Putamen (tissue), 1 donor: ENCODE measurements around the gene CD101.
"Not testable (repeated sequence)": the region's sequence is repeated elsewhere in the genome, so short reads cannot be mapped to it uniquely, and the experiment has no call there.

ENCODE experiments used
- DNase-seq: peaks from one replicate; pipeline ENCODE4 v3.0.0-alpha.2; 2016; ENCODE audit warnings: low spot score

Gene CD101, protein sequence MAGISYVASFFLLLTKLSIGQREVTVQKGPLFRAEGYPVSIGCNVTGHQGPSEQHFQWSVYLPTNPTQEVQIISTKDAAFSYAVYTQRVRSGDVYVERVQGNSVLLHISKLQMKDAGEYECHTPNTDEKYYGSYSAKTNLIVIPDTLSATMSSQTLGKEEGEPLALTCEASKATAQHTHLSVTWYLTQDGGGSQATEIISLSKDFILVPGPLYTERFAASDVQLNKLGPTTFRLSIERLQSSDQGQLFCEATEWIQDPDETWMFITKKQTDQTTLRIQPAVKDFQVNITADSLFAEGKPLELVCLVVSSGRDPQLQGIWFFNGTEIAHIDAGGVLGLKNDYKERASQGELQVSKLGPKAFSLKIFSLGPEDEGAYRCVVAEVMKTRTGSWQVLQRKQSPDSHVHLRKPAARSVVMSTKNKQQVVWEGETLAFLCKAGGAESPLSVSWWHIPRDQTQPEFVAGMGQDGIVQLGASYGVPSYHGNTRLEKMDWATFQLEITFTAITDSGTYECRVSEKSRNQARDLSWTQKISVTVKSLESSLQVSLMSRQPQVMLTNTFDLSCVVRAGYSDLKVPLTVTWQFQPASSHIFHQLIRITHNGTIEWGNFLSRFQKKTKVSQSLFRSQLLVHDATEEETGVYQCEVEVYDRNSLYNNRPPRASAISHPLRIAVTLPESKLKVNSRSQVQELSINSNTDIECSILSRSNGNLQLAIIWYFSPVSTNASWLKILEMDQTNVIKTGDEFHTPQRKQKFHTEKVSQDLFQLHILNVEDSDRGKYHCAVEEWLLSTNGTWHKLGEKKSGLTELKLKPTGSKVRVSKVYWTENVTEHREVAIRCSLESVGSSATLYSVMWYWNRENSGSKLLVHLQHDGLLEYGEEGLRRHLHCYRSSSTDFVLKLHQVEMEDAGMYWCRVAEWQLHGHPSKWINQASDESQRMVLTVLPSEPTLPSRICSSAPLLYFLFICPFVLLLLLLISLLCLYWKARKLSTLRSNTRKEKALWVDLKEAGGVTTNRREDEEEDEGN

DNA sequence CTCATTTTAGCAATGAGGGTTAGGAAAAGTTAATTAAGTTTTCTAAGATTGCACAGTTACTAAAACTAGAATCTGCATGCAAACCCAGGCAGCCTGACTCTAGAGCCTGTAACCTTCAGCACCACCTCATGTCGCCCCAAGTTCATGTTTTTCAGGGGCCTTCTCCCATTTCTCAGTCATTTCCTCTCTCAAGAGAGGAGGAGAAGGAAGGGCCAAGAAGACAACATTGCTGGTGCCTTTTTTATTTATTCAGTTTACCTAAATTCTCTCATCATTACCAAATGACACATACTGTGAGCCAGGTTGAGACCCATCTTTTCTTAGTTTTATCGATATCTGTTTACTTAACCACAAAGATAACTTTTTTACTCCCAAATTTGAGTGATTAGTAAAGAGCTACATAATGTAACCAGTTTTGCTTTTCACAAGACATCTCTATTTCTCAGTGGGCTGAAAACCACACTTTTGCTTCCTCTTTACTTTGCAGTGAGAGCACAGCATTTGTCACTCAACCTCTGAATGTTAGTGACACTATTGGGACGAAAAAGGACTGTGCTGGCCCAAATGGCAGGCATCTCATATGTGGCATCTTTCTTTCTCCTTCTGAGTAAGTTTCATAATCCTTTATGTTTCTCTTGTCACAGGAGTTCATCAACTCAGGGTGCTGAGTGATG is at the start of gene CD101:
Gene CD101 (plus strand): TSS at position 507 of the 674 bp plus-strand sequence. CDS start 58 bp downstream, at position 565.
- no peak for DNase-seq

DNA sequence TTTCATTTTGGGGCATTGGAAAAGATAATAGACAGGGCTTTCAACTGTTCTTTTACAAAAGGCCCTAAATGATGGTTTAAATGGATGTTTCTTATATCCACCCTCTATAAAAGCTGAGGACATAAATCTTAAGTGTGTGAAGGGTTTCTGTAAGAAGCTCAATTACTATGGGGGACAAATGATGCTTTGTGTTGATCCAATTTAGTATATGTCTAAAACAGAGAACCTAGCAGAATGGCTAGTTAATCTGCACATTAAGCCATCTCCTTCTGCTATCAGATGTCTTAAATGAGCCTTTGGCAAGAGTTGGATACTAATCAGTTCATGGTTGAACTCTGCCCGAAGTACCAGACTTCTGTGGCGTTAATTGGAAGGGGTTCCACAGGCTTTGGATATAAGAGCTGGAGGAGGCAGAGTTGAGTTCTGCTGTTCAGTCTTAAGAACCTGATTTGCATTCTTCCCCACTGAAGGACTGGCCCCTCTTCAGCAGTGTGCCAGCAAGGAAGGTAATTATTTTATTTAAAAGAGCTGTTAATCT is 48.8 kb upstream of the CD101 start:
- DNase-seq, result no peak

DNA sequence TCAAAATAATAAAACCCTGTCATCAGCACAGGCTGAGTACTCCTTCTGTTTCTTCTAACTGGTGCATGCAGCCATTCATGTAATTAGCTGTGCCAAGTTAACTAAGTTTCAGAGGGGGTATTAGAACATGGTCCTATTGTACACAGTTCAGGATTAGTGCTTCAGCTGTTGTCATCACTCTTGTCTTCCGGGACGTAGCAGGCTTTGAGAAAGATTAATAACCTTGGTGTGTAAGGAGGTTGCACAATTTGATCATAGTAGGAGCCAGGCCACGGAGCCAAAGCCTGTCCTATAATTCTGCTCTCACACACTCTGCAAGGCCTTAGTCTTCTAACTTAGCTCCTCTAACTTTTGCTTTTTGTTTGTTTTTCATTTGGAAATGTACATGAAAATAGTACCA is 47.1 kb upstream of the CD101 start:
- DNase-seq, result no peak

DNA sequence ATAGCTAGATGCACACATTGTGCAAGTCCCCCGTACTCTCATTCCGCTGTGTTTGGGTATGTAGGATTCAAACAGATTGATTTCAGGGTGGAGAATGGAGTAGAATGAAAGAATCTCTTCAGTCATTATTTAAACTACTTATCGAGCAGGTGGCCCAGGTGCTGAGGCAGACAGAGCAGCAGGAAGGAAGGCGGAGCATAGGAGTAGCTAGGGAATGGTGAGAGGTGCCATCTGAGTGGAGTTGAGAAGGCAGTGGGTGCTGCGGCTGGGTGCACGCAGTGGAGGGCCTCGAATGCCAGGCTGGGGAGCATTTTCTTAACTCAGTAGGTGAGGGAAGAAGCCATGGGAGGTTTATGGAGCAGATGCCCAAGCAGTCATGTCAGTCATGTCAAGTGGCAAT is 45.2 kb upstream of the CD101 start:
- DNase-seq, result no peak

DNA sequence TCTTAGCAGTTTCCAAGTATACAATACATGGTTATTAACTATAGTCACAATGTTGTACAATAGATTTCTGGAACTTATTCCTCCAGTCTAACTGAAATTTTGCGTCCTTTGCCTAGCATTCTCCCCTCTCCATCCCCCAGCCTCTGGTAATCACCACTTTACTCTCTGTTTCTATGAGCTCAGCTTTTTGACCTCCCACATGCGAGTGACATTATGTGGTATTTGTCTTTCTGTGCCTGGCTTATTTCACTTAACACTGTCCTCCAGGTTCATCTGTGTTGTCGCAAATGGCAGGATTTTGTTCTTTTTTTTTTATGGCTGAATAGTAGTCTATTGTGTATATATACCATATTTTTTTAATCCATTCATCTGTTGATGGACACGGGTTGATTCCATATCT is 43.9 kb upstream of the CD101 start:
- DNase-seq, result no peak

DNA sequence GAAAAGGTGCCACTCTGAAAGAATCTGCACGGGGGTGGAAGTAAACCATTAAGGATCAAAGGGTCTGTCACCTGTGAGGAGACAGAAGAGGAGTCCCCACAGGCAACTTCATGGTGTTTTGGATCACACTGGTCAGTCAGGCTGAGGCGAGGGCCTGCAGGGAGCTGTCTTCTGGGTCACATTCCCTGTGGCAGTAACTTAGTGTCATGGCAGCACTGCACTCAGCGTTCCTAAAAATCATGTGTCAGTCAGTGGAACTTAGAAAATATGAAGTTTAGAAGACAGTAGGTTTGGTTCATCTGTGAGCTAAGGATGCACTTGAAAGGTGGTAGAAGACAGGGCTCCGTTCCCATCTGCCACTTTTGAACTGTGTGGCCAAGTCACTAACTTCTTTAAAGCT is 43.5 kb upstream of the CD101 start:
- no peak for DNase-seq

DNA sequence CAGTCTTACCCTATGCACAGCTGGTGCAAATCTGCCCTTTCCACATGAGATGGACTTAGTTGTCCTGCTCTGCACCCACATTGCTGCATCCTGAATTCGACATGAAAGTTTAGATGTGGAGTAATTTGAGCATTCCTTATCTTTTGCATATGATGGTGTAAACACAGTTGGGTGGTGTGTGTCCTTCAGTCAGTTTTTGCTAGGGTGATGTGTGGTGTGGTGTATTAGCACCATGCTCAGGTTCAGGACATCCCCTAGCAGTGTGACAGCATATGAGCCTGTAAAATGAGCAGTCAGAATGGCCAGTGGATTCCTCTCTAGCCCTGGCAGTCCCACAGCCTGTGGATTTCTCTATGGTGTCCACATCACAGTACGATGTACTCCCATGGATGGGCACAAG is 42.6 kb upstream of the CD101 start:
- DNase-seq, result no peak

DNA sequence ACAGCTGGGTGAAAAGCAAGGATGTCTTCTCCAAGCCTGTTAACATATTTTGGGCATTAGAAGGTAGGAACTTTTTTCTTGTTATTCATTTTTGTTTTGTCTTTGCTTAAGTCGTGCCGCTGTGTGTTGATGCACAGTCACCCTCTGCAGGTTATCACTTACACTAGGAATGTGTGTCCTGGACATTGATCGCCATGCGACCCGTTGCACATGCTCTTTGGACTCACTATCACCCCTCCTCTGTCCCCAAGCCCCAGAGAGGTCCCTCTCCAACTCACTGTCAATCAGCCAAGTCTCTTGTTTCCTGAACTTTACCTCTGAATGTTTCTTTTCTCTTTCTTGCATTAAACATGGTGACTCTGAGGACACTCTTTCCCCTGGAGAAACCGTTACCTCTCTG is 40.0 kb upstream of the CD101 start:
- no peak for DNase-seq

DNA sequence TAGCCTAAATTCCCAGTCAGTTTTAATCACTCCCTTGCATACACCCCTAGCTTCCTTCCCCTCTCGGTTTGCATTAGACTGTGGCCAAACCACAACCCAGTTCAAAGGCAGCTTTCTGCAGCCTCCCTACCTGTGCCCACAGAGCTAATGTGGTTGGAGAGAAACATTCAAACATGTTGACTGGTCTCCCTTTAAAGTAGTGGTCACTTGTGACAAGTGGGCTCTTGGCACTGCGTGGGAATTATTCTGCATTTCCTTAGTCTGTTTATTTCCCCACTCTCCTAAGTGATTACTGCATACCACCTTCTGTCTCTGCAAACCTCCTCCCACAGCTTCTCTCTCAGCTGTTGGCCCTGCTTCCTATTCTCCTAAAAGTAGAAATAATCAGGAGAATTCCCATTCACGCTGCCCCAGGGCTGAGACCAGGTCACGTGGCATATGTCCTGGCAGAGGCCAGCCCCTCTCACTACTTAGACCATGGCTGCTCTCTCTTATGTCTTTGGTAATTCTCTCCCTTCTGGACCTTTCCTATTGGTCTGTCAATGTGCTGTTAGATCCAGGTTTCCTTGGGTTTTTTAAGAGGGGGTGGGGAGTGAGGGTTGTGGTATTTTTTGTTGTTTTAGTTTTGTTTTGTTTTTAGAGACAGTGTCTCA is 38.4 kb upstream of the CD101 start:
- DNase-seq, result no peak

DNA sequence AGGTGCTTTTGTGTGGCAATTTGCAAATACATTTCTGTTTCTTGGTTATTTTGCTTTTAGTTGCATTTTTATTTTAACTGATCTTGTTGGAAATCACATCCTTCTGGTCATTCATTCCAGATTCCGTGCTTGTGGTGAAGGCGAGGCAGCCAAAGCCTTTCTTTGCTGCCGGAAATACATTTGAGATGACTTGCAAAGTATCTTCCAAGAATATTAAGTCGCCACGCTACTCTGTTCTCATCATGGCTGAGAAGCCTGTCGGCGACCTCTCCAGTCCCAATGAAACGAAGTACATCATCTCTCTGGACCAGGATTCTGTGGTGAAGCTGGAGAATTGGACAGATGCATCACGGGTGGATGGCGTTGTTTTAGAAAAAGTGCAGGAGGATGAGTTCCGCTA is 34.8 kb upstream of the CD101 start:
- no peak for DNase-seq

DNA sequence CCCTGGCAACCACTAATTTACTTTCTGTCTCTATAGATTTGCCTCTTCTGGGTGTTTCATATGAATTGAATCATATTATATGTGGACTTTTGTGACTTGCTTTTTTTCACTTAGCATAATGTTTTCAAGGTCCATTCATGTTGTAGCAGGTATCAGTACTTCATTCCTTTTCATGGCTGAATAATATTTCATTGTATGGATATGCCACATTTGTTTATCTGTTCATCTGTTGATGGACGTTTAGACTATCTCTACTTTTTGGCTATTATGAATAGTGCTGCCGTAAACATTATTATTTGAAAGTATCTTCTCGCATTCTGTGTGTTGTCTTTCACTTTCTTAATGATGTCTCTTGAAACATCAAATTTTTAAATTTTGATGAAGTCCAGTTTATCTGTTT is 32.8 kb upstream of the CD101 start:
- no peak for DNase-seq

DNA sequence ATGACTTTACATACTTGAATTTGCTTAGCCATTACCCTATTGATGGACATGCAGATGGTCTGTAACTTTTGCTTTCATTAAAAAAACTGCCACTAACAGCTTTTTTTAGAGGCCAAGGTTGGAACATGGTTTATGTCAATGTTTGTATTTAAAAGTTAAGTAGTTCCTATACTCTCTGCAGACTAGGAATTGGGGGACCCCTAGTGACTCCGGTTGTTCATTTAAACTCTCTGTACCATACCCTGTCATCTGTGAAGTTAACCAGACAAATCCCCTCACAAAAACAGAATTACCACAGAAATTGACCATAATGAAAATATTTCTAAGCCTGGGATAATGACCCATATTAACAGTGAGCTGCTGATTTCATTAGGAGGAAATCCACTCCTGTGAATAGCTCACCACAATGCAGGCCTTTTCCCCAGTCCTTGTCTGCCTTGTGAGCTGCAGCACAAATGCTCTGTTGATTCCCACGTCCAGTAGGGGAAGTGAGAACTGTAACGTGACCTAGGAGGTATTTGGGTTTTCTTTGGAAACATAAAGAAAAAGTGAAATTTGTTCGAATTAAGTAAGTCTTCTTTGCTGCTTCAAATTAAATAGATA is 30.2 kb upstream of the CD101 start:
- DNase-seq, result no peak

DNA sequence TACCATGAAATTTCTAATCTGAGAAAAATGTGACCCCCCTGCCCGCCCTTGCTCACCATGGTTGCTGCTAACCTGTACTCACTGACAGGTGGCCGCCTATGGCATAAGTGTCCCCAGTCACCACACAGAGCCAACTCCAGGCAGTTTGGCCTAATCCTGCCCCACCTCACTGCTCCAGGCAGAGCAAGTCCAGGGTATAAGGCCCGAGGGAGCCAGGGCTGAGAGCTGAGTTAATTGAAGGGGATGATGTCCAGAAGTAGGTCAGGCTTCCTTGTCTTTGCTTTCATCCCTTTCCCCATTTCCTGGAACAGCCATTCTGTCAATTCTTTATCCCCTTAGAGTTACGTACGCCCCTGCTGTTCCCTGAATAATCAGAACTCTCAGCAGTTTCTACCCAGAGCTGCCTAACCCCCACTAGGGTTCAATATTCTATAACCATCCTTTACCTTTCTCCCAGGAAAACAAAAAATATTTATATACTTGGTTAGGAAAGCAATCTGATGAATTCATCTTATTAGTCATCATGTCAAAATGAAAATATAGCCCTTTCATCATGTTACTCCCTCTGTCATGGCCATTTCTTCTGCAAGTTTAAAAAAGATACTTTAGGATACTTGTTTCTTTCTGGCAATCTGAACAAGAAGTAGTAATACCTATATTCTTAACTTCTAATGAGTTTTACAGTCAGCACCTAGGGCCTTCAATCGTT is 29.4 kb upstream of the CD101 start:
- no peak for DNase-seq

DNA sequence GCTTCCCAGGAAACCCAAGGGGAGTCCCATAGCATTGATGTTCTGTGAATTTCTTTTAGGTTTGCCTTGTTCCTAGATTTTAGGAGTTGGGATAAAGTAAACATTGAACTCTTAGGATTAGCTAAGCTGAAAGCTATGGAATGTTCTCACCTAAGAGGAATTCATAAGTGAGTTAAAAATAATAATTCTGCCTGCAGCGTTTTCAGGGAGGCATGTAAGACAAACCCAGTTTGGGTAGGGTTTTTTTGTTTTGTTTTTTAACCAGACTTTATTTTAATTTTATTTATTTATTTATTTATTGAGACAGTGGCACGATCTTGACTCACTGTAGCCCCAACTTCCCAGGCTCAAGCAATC is 28.9 kb upstream of the CD101 start:
- no peak for DNase-seq

DNA sequence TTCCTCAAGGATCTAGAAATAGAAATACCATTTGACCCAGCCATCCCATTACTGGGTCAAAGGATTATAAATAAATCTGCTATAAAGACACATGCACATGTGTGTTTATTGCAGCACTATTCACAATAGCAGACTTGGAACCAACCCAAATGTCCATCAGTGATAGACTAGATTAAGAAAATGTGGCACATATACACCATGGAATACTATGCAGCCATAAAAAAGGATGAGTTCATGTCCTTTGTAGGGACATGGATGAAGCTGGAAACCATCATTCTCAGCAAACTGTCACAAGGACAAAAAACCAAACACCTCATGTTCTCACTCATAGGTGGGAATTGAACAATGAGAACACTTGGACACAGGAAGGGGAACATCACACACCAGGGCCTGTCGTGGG is 21.3 kb upstream of the CD101 start:
- DNase-seq, result not testable (repeated sequence)

DNA sequence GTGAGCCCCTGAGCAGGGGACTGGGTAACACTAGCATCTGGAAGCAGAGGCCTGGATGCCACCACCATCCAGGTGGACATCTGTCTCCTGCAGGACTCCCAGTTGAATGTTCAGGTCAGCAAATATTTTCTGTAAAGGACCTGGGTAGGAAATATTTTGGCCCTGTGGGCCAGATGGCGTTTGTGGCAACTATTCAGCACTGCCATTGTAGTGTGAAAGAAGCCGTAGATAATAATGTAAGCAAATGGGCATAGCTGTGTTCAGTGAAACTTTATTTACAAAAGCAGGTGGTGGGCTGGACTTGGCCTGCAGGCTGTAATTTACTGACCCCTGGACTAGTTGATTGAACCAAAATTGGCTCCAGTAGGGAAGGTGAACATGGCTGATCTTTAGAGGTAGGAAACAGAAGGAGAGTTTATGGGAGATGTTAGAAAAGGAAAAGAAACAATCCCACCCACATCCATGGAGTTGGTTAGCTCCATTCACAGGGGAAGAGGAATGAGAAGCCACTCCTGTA is 20.0 kb upstream of the CD101 start:
- DNase-seq, result no peak

DNA sequence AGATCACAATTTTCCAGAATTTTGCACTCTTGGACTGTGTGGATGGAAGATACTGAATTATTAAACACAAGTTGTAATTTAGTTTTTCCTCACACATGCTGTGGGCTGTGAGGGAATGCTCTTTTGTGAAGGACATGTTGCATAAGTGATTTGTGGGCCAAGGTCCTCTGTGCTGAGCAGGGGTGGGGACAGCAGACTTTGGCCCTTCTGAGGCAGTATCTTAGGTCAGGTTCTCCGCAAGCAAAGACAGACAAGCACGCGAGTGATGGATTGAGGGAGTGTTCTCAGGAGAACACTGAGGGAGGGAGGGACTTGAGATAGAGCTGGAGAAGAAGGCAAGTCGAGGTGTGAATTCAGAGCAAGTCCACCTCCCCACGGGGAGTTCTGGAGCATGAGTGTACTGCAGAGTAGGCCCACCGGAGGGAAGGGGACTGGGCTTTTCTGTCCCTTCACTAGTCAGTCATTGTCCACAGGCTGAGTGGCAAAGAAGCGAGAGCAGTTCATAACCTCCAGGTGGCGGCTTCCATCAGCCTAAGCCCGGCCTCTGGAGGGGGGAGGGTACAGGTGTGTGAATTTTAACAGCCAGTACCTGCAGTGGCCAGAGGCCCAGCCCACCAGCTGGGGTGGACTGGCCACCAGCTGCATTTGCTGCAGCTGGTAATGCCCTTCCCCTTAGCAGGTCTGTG is 19.1 kb upstream of the CD101 start:
- DNase-seq, result no peak

DNA sequence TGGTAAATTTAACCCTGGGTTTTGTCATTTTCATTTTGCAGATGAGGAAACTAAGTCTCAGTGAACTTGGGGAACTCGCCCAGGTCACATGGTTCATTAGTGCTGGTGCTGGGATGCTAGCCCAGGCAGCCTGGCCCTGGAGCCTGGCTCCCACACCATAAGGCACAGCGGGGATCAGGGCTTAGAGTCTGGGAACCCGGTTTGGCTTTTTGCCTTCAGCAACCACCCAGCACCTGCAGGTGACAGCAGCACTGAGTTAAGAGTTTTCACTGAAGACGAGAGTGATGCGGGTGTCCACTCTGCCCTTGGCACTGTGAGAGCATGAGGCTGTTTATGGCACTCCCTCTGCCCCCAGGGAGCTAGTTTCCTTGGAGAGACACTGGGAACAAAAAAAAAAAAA is 18.4 kb upstream of the CD101 start:
- DNase-seq, result no peak

DNA sequence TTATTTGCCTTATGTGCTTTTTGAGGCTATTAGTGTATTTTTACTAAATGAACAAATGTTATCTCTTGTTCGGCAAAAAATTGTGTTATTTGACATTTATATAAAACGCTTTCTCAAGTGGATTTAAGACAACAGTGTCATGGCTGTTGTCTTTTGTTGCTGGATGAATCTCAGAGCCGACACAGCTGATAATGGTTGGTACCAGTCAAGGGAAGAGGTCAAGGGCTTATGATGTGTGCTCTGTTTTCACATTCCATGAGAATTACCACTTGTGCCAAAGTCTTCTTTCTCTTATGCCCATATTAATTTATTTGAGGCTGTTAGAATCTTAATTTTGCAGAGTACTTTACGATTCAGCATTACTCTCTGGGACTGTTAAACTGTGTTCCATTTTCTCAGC is 17.9 kb upstream of the CD101 start:
- DNase-seq, result no peak
